MM.1S (cell line): ENCODE results near the gene PTPN18.

ENCODE experiments used
- DNase-seq: peaks from one replicate; pipeline ENCODE4 v3.0.0-alpha.2; 2015
- H2AFZ ChIP-seq: fragments of 300-600 bp; sonication (generic); 2 replicates; pipeline ENCODE4 v1.6.0; 2016; ENCODE audit warnings: antibody characterized with exemption, low read length
- H3F3A ChIP-seq: fragments of 300-600 bp; sonication (generic); 2 replicates; pipeline ENCODE4 v1.6.1; 2016; ENCODE audit warnings: mild to moderate bottlenecking, antibody characterized with exemption, low read length, moderate library complexity, mixed read lengths; ENCODE audit not compliant: insufficient read depth
- H3K27ac ChIP-seq: fragments of 300-600 bp; sonication (generic); 2 replicates; pipeline ENCODE4 v1.5.1; 2016; ENCODE audit warnings: mild to moderate bottlenecking, low read length
- H3K27me3 ChIP-seq: fragments of 300-600 bp; sonication (generic); replicated peaks from 2 replicates; pipeline ENCODE4 v1.6.0; 2016; ENCODE audit warnings: low read length; ENCODE audit not compliant: insufficient read depth
- H3K36me3 ChIP-seq: fragments of 300-600 bp; sonication (generic); replicated peaks from 2 replicates; pipeline ENCODE4 v1.6.1; 2016; ENCODE audit warnings: mild to moderate bottlenecking, low read length, mixed read lengths; ENCODE audit not compliant: insufficient read depth
- H3K4me1 ChIP-seq: fragments of 300-600 bp; sonication (generic); 2 replicates; pipeline ENCODE4 v1.6.1; 2016; ENCODE audit warnings: low read length, mixed read lengths
- H3K4me2 ChIP-seq: fragments of 300-600 bp; sonication (generic); 2 replicates; pipeline ENCODE4 v1.6.0; 2016; ENCODE audit warnings: low read depth, low read length
- H3K4me3 ChIP-seq: fragments of 300-600 bp; sonication (generic); 2 replicates; pipeline ENCODE4 v1.5.1; 2016; ENCODE audit warnings: low read length, mixed read lengths
- H3K79me2 ChIP-seq: fragments of 300-600 bp; sonication (generic); 2 replicates; pipeline ENCODE4 v1.6.1; 2016; ENCODE audit warnings: mixed run types, low read length, mixed read lengths
- H3K9ac ChIP-seq: fragments of 300-600 bp; sonication (generic); 2 replicates; pipeline ENCODE4 v1.6.1; 2016; ENCODE audit warnings: low read length, mixed read lengths
- H3K9me2 ChIP-seq: fragments of 300-600 bp; sonication (generic); replicated peaks from 2 replicates; pipeline ENCODE4 v1.6.1; 2016; ENCODE audit warnings: mild to moderate bottlenecking, low read length, mixed read lengths; ENCODE audit not compliant: insufficient read depth
- H3K9me3 ChIP-seq: fragments of 300-600 bp; sonication (generic); replicated peaks from 2 replicates; pipeline ENCODE4 v1.6.1; 2016; ENCODE audit warnings: mild to moderate bottlenecking, low read length, mixed read lengths; ENCODE audit not compliant: insufficient read depth
- H4K20me1 ChIP-seq: fragments of 300-600 bp; sonication (generic); 2 replicates; pipeline ENCODE4 v1.6.1; 2016; ENCODE audit warnings: mild to moderate bottlenecking, low read length, moderate library complexity, mixed read lengths; ENCODE audit not compliant: insufficient read depth
- EZH2 ChIP-seq: fragments of 300-600 bp; sonication (generic); optimal IDR thresholded peaks from 2 replicates; pipeline ENCODE3; 2017; ENCODE audit warnings: low read depth, mild to moderate bottlenecking, antibody characterized with exemption, low read length, mixed read lengths
- EZH2phosphoT487 ChIP-seq: fragments of 300-600 bp; sonication (generic); IDR thresholded peaks from 2 replicates; pipeline ENCODE4 v1.6.1; 2018; ENCODE audit warnings: antibody characterized with exemption, low read length
- TF ChIP-seq, protein P1 (sequence below): fragments of 300-600 bp; sonication (generic); IDR thresholded peaks from 2 replicates; pipeline ENCODE4 v1.5.1; 2016; ENCODE audit warnings: antibody characterized with exemption, low read length, mixed read lengths

PTPN18 gene

DNA sequence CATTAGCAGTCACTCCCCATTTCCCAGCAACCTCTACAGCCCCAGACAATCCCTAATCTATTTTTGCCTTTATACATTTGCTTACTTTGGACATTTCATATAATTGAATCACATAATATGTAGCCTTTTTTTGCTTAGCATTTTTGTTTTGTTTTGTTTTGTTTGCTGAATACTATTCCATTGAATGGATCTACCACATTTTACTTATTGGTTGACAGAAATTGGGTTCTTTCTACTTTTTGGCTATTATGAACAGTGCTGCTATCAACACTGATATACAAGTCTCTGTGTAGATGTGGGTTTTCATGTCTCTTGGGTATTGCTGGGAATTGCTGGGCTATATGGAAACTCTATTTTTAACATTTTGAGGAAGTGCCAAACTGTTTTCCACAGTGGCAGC lies 7.6 kb downstream of the PTPN18 start:
- Histone ChIP-seq H3K9ac (no peak overlapping the region), H3K4me3 (no peak overlapping the region), H4K20me1 (no peaks in the 10 kb centered on the region), H3K27ac (no peak overlapping the region), H3K36me3 (no peaks in the 10 kb centered on the region), H3K4me1 (no peaks in the 10 kb centered on the region), H3K27me3 (no peaks in the 10 kb centered on the region), H3K79me2 (no peaks in the 10 kb centered on the region), H3K9me3 (no peaks in the 10 kb centered on the region), H3K9me2 (no peaks in the 10 kb centered on the region), H3F3A (no peaks in the 10 kb centered on the region), H2AFZ (no peak overlapping the region), H3K4me2 (no peak overlapping the region)
- no peak for DNase-seq
- TF ChIP-seq EZH2phosphoT487, result no peak
- TF ChIP-seq, protein P1, sequence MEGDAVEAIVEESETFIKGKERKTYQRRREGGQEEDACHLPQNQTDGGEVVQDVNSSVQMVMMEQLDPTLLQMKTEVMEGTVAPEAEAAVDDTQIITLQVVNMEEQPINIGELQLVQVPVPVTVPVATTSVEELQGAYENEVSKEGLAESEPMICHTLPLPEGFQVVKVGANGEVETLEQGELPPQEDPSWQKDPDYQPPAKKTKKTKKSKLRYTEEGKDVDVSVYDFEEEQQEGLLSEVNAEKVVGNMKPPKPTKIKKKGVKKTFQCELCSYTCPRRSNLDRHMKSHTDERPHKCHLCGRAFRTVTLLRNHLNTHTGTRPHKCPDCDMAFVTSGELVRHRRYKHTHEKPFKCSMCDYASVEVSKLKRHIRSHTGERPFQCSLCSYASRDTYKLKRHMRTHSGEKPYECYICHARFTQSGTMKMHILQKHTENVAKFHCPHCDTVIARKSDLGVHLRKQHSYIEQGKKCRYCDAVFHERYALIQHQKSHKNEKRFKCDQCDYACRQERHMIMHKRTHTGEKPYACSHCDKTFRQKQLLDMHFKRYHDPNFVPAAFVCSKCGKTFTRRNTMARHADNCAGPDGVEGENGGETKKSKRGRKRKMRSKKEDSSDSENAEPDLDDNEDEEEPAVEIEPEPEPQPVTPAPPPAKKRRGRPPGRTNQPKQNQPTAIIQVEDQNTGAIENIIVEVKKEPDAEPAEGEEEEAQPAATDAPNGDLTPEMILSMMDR, result no peak
- TF ChIP-seq EZH2, result no peak

GRCh38 chr2:130365075-130365474 lies 9.2 kb downstream of the PTPN18 start:
- H3K9ac ChIP-seq, result no peak overlapping the region
- H3F3A ChIP-seq, result no peaks in the 10 kb centered on the region
- no peaks in the 10 kb centered on the region for H3K9me2 ChIP-seq
- no peaks in the 10 kb centered on the region for H3K79me2 ChIP-seq
- H3K36me3 ChIP-seq, result no peaks in the 10 kb centered on the region
- DNase-seq, result no peak
- no peak overlapping the region for H2AFZ ChIP-seq
- H4K20me1 ChIP-seq, result no peaks in the 10 kb centered on the region
- no peak overlapping the region for H3K4me3 ChIP-seq
- H3K4me2 ChIP-seq, result no peak overlapping the region
- no peaks in the 10 kb centered on the region for H3K4me1 ChIP-seq
- H3K27me3 ChIP-seq, result no peaks in the 10 kb centered on the region
- no peak overlapping the region for H3K27ac ChIP-seq
- no peaks in the 10 kb centered on the region for H3K9me3 ChIP-seq
- TF ChIP-seq, protein P1, result no peak
- TF ChIP-seq EZH2phosphoT487 (no peak), EZH2 (no peak)

DNA sequence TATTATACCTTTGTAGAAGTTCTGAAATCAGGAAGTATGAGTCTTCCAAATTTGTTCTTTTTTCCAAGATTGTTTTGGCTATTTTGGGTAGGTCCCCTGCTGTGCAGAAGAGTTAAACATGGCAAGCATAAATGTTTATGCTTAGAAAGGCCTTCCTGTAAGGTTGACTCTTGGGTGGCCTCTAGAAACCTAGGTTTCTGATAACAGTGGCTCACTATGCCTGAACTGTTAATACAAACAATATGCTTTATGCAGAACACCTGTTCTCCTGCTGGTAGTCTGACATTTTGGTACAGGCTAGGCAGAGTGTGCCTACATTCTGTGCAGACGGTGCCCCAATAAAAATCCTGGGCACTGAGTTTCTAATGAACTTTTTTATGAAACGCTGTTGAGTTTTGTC lies 10.1 kb downstream of the PTPN18 start:
- H3K9me3 ChIP-seq, result no peaks in the 10 kb centered on the region
- TF ChIP-seq, protein P1, result no peak
- TF ChIP-seq EZH2 (no peak), EZH2phosphoT487 (no peak)
- no peaks in the 10 kb centered on the region for H3K27me3 ChIP-seq
- H3K79me2 ChIP-seq, result no peaks in the 10 kb centered on the region
- no peak for DNase-seq
- no peaks in the 10 kb centered on the region for H3K4me1 ChIP-seq
- no peak overlapping the region for H2AFZ ChIP-seq
- no peak overlapping the region for H3K9ac ChIP-seq
- H3F3A ChIP-seq, result no peaks in the 10 kb centered on the region
- H3K36me3 ChIP-seq, result no peaks in the 10 kb centered on the region
- H4K20me1 ChIP-seq, result no peaks in the 10 kb centered on the region
- no peaks in the 10 kb centered on the region for H3K9me2 ChIP-seq
- no peak overlapping the region for H3K27ac ChIP-seq
- H3K4me2 ChIP-seq, result no peak overlapping the region
- H3K4me3 ChIP-seq, result no peak overlapping the region
